Panc1 (cell line): ENCODE results near the gene KCNC3. TPM values are rescaled to one million over a fixed set of nuclear protein-coding genes. Genes with fewer than 3 reads are reported as not detected.

ENCODE experiments used
- ATAC-seq: fragments of 200-7000 bp; cut with Tn5 transposase; 2 replicates; pipeline ENCODE4 v1.9.1; 2020; ENCODE audit warnings: mild to moderate bottlenecking, moderate library complexity
- BruUV-seq: library from RNA; stranded (reverse); fragments of 400-500 nt; replicated peaks from 2 replicates; lab custom pipeline; 2021; lab: Mats Ljungman, UMichigan
- CTCF ChIA-PET: fragments of 300-600 bp; sonication (Branson Sonifier 250); formaldehyde crosslinking; loops from one replicate; lab custom pipeline; 2022; ENCODE audit warnings: antibody characterized with exemption; lab: Charles Lee
- POLR2A ChIA-PET: fragments of 300-600 bp; sonication (Branson Sonifier 250); formaldehyde crosslinking; loops from one replicate; lab custom pipeline; 2022; ENCODE audit warnings: antibody characterized with exemption; lab: Charles Lee
- DNase-seq: peaks from one replicate; pipeline ENCODE4 v3.0.0-alpha.2; 2010; ENCODE audit warnings: low read depth, low spot score
- H3K27ac ChIP-seq: 2 replicates; pipeline ENCODE4 v1.5.1; 2011; ENCODE audit warnings: mild to moderate bottlenecking, low read length, inconsistent platforms
- H3K27me3 ChIP-seq: fragments of 200-500 bp; sonication (Bioruptor generic); 2 replicates; pipeline ENCODE4 v1.6.0; 2014; ENCODE audit warnings: low read length, inconsistent platforms; ENCODE audit not compliant: control insufficient read depth, insufficient read depth
- H3K36me3 ChIP-seq: fragments of 200-500 bp; sonication (Bioruptor generic); 2 replicates; pipeline ENCODE4 v1.5.1; 2014; ENCODE audit warnings: inconsistent platforms, mild to moderate bottlenecking, low read length, moderate library complexity; ENCODE audit not compliant: control insufficient read depth, insufficient read depth
- H3K4me1 ChIP-seq: 2 replicates; pipeline ENCODE4 v1.5.1; 2011; ENCODE audit warnings: inconsistent platforms, mild to moderate bottlenecking, low read length, moderate library complexity; ENCODE audit not compliant: control insufficient read depth, insufficient read depth
- H3K4me3 ChIP-seq, 2 experiments: 2 replicates each; pipeline ENCODE4 v1.5.1; 2011 to 2012; ENCODE audit warnings: low read depth in 2 of 2, low read length in 2 of 2, mild to moderate bottlenecking in 2 of 2, inconsistent platforms in 1 of 2, moderate library complexity in 1 of 2
- H3K9me3 ChIP-seq: fragments of 200-500 bp; sonication (Bioruptor generic); 2 replicates; pipeline ENCODE4 v1.5.1; 2014; ENCODE audit warnings: low read depth, mild to moderate bottlenecking, inconsistent platforms, low read length, moderate library complexity; ENCODE audit not compliant: control insufficient read depth, insufficient read depth
- POLR2AphosphoS5 ChIP-seq: IDR thresholded peaks from 2 replicates; pipeline ENCODE4 v1.6.1; 2012; ENCODE audit warnings: mild to moderate bottlenecking, low read depth, low read length, moderate library complexity
- SIN3A ChIP-seq: IDR thresholded peaks from 2 replicates; pipeline ENCODE4 v1.6.1; 2012; ENCODE audit warnings: low read depth, mild to moderate bottlenecking, low read length, moderate library complexity, borderline replicate concordance; ENCODE audit not compliant: insufficient read depth
- TCF7L2 ChIP-seq: IDR thresholded peaks from 2 replicates; pipeline ENCODE4 v1.6.1; 2011; ENCODE audit warnings: mild to moderate bottlenecking, low read depth, low read length, inconsistent platforms
- in situ Hi-C: cut with HindIII; loops from 2 replicates; pipeline ENCODE4 v1.10.0; 2016; ENCODE audit warnings: low sequenced_read_pairs, low pct_unique_long_range_greater_than_20kb
- intact Hi-C: fragments of 100-400 bp; cut with micrococcal nuclease; formaldehyde crosslinking; loops from one replicate; pipeline ENCODE4 v1.10.0; 2022; ENCODE audit not compliant: unreplicated experiment
- total RNA-seq: library from RNA; stranded (reverse); gene quantifications from one replicate; pipeline ENCODE4 v1.2.1, GENCODE V29; 2021; ENCODE audit not compliant: unreplicated experiment
- TF ChIP-seq, protein P1 (sequence below): fragments of 450-650 bp; IDR thresholded peaks from 2 replicates; pipeline ENCODE4 v1.5.1; 2017; ENCODE audit warnings: mild to moderate bottlenecking
- TF ChIP-seq, protein P2 (sequence below), 2 experiments: IDR thresholded peaks; 2 replicates each; pipeline ENCODE4 v1.6.1; 2011 to 2012; ENCODE audit warnings: low read depth in 2 of 2, control low read depth in 1 of 2, low read length in 1 of 2, mild to moderate bottlenecking in 1 of 2, moderate library complexity in 1 of 2; ENCODE audit not compliant: insufficient read depth in 1 of 2

Gene KCNC3
- total RNA-seq, 1 experiment from 2014 or later = 10.8 TPM

DNA sequence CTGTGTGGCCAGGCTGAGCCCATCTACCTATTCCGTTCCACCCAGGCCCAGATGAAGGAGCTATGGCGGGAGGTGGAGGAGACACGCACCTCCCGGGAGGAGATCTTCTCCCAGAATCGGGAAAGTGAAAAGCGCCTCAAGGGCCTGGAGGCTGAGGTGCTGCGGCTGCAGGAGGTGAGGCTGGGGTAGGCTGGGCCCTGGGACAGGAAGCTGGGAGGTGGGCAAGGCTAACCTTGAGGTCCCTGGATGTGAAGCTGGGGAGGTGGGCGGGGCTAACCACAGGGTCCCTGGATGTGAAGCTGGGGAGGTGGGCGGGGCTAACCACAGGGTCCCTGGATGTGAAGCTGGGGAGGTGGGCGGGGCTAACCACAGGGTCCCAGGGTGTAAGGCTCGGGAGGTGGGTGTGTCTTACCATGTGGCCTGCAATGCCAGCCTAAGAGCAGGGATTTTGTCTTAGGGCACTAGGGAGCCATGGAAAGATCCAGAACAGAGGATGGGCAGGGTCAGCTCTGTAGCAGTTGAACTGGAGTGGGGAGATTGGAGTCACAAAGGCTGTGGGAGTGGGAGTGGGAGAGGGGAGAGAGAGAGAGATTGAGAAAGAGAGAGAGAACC is 36.9 kb downstream of the KCNC3 start:
- in situ Hi-C loops = no loop called here
- ChIA-PET POLR2A (no interaction called here), CTCF (no interaction called here)
- H3K9me3 ChIP-seq = no peaks in the 10 kb centered on the region
- BruUV-seq = no TSS peak
- TF ChIP-seq, protein P1, sequence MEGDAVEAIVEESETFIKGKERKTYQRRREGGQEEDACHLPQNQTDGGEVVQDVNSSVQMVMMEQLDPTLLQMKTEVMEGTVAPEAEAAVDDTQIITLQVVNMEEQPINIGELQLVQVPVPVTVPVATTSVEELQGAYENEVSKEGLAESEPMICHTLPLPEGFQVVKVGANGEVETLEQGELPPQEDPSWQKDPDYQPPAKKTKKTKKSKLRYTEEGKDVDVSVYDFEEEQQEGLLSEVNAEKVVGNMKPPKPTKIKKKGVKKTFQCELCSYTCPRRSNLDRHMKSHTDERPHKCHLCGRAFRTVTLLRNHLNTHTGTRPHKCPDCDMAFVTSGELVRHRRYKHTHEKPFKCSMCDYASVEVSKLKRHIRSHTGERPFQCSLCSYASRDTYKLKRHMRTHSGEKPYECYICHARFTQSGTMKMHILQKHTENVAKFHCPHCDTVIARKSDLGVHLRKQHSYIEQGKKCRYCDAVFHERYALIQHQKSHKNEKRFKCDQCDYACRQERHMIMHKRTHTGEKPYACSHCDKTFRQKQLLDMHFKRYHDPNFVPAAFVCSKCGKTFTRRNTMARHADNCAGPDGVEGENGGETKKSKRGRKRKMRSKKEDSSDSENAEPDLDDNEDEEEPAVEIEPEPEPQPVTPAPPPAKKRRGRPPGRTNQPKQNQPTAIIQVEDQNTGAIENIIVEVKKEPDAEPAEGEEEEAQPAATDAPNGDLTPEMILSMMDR = no peak
- TF ChIP-seq TCF7L2 (no peak), SIN3A (no peak), POLR2AphosphoS5 (no peak)
- TF ChIP-seq, protein P2, sequence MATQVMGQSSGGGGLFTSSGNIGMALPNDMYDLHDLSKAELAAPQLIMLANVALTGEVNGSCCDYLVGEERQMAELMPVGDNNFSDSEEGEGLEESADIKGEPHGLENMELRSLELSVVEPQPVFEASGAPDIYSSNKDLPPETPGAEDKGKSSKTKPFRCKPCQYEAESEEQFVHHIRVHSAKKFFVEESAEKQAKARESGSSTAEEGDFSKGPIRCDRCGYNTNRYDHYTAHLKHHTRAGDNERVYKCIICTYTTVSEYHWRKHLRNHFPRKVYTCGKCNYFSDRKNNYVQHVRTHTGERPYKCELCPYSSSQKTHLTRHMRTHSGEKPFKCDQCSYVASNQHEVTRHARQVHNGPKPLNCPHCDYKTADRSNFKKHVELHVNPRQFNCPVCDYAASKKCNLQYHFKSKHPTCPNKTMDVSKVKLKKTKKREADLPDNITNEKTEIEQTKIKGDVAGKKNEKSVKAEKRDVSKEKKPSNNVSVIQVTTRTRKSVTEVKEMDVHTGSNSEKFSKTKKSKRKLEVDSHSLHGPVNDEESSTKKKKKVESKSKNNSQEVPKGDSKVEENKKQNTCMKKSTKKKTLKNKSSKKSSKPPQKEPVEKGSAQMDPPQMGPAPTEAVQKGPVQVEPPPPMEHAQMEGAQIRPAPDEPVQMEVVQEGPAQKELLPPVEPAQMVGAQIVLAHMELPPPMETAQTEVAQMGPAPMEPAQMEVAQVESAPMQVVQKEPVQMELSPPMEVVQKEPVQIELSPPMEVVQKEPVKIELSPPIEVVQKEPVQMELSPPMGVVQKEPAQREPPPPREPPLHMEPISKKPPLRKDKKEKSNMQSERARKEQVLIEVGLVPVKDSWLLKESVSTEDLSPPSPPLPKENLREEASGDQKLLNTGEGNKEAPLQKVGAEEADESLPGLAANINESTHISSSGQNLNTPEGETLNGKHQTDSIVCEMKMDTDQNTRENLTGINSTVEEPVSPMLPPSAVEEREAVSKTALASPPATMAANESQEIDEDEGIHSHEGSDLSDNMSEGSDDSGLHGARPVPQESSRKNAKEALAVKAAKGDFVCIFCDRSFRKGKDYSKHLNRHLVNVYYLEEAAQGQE (IDR thresholded peaks at IDR 0.05; ENCODE audit: insufficient read depth in 1 of 2, low read depth in 2 of 2, low read length in 1 of 2) = no peak
- no peak for ATAC-seq
- no peak overlapping the region for H3K4me3 ChIP-seq
- no peaks in the 10 kb centered on the region for H3K36me3 ChIP-seq
- no peak for DNase-seq
- intact Hi-C loops = no loop called here
- no peaks in the 10 kb centered on the region for H3K27me3 ChIP-seq
- no peak overlapping the region for H3K27ac ChIP-seq
- no peaks in the 10 kb centered on the region for H3K4me1 ChIP-seq

DNA sequence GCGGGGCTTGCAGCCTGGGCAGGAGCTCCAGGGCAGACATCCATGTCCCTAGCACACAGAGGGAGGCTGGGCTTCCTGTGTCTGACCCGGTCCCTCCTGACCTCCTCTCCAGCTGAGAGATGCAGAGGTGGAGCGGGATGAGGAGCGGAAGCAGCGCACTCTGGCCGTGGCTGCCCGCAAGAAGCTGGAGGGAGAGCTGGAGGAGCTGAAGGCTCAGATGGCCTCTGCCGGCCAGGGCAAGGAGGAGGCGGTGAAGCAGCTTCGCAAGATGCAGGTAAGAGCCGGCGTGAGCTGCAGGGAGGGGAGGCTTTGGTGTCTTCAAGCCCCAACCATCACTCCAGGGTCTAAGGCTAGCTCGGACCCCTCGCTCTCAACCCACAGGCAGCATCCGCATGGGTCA is 38.4 kb downstream of the KCNC3 start:
- ATAC-seq = no peak
- Histone ChIP-seq H3K4me1 (no peaks in the 10 kb centered on the region), H3K4me3 (no peak overlapping the region), H3K9me3 (peaks cover 3% of the 10 kb centered on the region; the same call in 1 of the 2 replicates), H3K36me3 (no peaks in the 10 kb centered on the region), H3K27ac (no peak overlapping the region), H3K27me3 (no peaks in the 10 kb centered on the region)
- POLR2A ChIA-PET = no interaction called here
- in situ Hi-C loops = no loop called here
- intact Hi-C loops = no loop called here
- TF ChIP-seq, protein P2 (IDR thresholded peaks at IDR 0.05; ENCODE audit: insufficient read depth in 1 of 2, low read depth in 2 of 2, low read length in 1 of 2) = no peak
- TF ChIP-seq POLR2AphosphoS5 = no peak
- TF ChIP-seq, protein P1 = no peak
- TF ChIP-seq SIN3A = no peak
- no peak for TF ChIP-seq TCF7L2
- CTCF ChIA-PET = no interaction called here
- no peak for DNase-seq
- no TSS peak for BruUV-seq
